Natural killer cell (primary cell): Measurements from ENCODE around the gene RAD51AP2. TPM values are rescaled to one million over a fixed set of nuclear protein-coding genes. Genes with fewer than 3 reads are reported as not detected.

ENCODE experiments used
- ATAC-seq, 3 donors: fragments of 150-1000 bp in 2 of 3; fragments of 200-7000 bp in 1 of 3; cut with Tn5 transposase; 1 replicate in 1 of 3; 2 replicates in 2 of 3; pipeline ENCODE4 v1.10.0; 2021; ENCODE audit warnings: mild to moderate bottlenecking in 2 of 3, moderate library complexity in 2 of 3
- DNase-seq, 2 donors: peaks; one replicate each; pipeline versions ENCODE4 v3.0.0 to v3.0.0-alpha.2; 2013 to 2021; ENCODE audit warnings: mixed read lengths in 1 of 2
- H3K27ac ChIP-seq: one replicate; pipeline ENCODE4 v1.5.1; 2013; ENCODE audit warnings: mild to moderate bottlenecking, low read length
- H3K27me3 ChIP-seq: one replicate; pipeline ENCODE4 v1.6.1; 2013; ENCODE audit warnings: low read length; ENCODE audit not compliant: control insufficient read depth, insufficient read depth
- H3K36me3 ChIP-seq: one replicate; pipeline ENCODE4 v1.6.1; 2013; ENCODE audit warnings: low read length; ENCODE audit not compliant: control insufficient read depth, insufficient read depth
- H3K4me1 ChIP-seq: one replicate; pipeline ENCODE4 v1.6.1; 2013; ENCODE audit warnings: low read length; ENCODE audit not compliant: control insufficient read depth, insufficient read depth
- H3K4me3 ChIP-seq: one replicate; pipeline ENCODE4 v1.5.1; 2013; ENCODE audit warnings: low read length
- H3K9me3 ChIP-seq: one replicate; pipeline ENCODE4 v1.6.1; 2013; ENCODE audit warnings: low read length; ENCODE audit not compliant: control insufficient read depth, insufficient read depth
- H3K27ac Mint-ChIP-seq, 2 donors: one replicate each; pipeline ENCODE4 v1.8.0; 2022; ENCODE audit warnings: mild to moderate bottlenecking in 2 of 2, mixed read lengths in 2 of 2, moderate library complexity in 1 of 2
- H3K27me3 Mint-ChIP-seq, 2 donors: one replicate each; pipeline ENCODE4 v1.8.0; 2022; ENCODE audit warnings: low read depth in 2 of 2, mixed read lengths in 2 of 2
- H3K36me3 Mint-ChIP-seq: one replicate; pipeline ENCODE4 v1.8.0; 2022; ENCODE audit warnings: mixed read lengths
- H3K4me1 Mint-ChIP-seq, 2 donors: one replicate each; pipeline ENCODE4 v1.8.0; 2022; ENCODE audit warnings: mixed read lengths in 2 of 2
- H3K4me3 Mint-ChIP-seq: one replicate; pipeline ENCODE4 v1.8.0; 2022; ENCODE audit warnings: mild to moderate bottlenecking, moderate library complexity, mixed read lengths
- H3K9me3 Mint-ChIP-seq, 2 donors: one replicate each; pipeline ENCODE4 v1.8.0; 2022; ENCODE audit warnings: mixed read lengths in 2 of 2
- CTCF ChIP-seq: fragments of 200-600 bp; IDR thresholded peaks from one replicate; pipeline ENCODE4 v1.8.0; 2022; ENCODE audit warnings: antibody characterized with exemption
- WGBS: methylation state at CpG from one replicate; pipeline ENCODE4 v1.1.7; 2013; ENCODE audit warnings: missing lambda C conversion rate; ENCODE audit not compliant: insufficient coverage; 5-methylcytosine and 5-hydroxymethylcytosine counted together
- intact Hi-C: fragments of 100-400 bp; cut with micrococcal nuclease; formaldehyde crosslinking; loops from one replicate; pipeline ENCODE4 v1.14.2; 2022
- total RNA-seq, 4 donors: library from RNA; stranded (reverse); fragments of 120-200 nt in 1 of 4; gene quantifications; one replicate each; pipeline versions ENCODE4 v1.2.3 to v1.2.4, GENCODE V29; 2013 to 2022

The RAD51AP2 gene
- total RNA-seq, 3 donors from 2014 or later (not counting 1 experiment from before 2014, with no cell fraction given) = not detected

GRCh38 chr2:17541531-17541950, 23.3 kb upstream of the RAD51AP2 start:
- no peaks in the 10 kb centered on the region for H3K9me3 ChIP-seq
- H3K27ac ChIP-seq = no peak overlapping the region
- DNase-seq (no peak), ATAC-seq (no peak)
- Mint-ChIP-seq H3K27ac (no peak overlapping the region), H3K4me3 (no peak overlapping the region), H3K9me3 (peaks cover 0 to 2% of the 10 kb centered on the region in 2 donors), H3K4me1 (no peaks in the 10 kb centered on the region), H3K27me3 (peaks cover 38 to 39% of the 10 kb centered on the region in 2 donors), H3K36me3 (no peaks in the 10 kb centered on the region)
- no peak for TF ChIP-seq CTCF
- no peaks in the 10 kb centered on the region for H3K4me1 ChIP-seq
- intact Hi-C loops = no loop called here
- H3K36me3 ChIP-seq = no peaks in the 10 kb centered on the region
- WGBS = 15% methylated on average over 12 of the region's 12 CpGs
- peaks cover 30% of the 10 kb centered on the region for H3K27me3 ChIP-seq
- H3K4me3 ChIP-seq = no peak overlapping the region

- H3K27me3 ChIP-seq = peaks cover 30% of the 10 kb centered on the region
- intact Hi-C loops = no loop called here
- ATAC-seq = no peak
- no peak overlapping the region for H3K4me3 Mint-ChIP-seq
- H3K9me3 ChIP-seq = no peaks in the 10 kb centered on the region
- DNase-seq = no peak
- no peaks in the 10 kb centered on the region for H3K4me1 Mint-ChIP-seq
- no peak overlapping the region for H3K4me3 ChIP-seq
- H3K4me1 ChIP-seq = no peaks in the 10 kb centered on the region
- no peaks in the 10 kb centered on the region for H3K36me3 Mint-ChIP-seq
- H3K27ac ChIP-seq = no peak overlapping the region
- no peak overlapping the region for H3K27ac Mint-ChIP-seq
- H3K9me3 Mint-ChIP-seq = peaks cover 0 to 2% of the 10 kb centered on the region in 2 donors
- no peak for TF ChIP-seq CTCF
- 12% methylated on average over 18 of the region's 21 CpGs for WGBS
- no peaks in the 10 kb centered on the region for H3K36me3 ChIP-seq
- H3K27me3 Mint-ChIP-seq = peaks cover 38 to 39% of the 10 kb centered on the region in 2 donors
Observed at GRCh38 chr2:17540813-17541530, 22.7 kb upstream of the RAD51AP2 start.

- H3K27ac ChIP-seq = no peak within 1 kb of the TSS
- H3K4me1 Mint-ChIP-seq = no peaks in the 10 kb centered on the region
- peaks cover 30% of the 10 kb centered on the region for H3K27me3 ChIP-seq
- H3K36me3 Mint-ChIP-seq = no peaks in the 10 kb centered on the region
- intact Hi-C loops = no loop called here
- no peak within 1 kb of the TSS for H3K4me3 Mint-ChIP-seq
- H3K27ac Mint-ChIP-seq = no peak within 1 kb of the TSS
- peaks cover 38 to 42% of the 10 kb centered on the region in 2 donors for H3K27me3 Mint-ChIP-seq
- peaks cover 1 to 6% of the 10 kb centered on the region in 2 donors for H3K9me3 Mint-ChIP-seq
- ATAC-seq (no peak), DNase-seq (no peak)
- H3K4me1 ChIP-seq = no peaks in the 10 kb centered on the region
- no peaks in the 10 kb centered on the region for H3K9me3 ChIP-seq
- TF ChIP-seq CTCF = no peak
- WGBS = 4% methylated on average over 43 of the region's 43 CpGs
- no peaks in the 10 kb centered on the region for H3K36me3 ChIP-seq
- H3K4me3 ChIP-seq = no peak within 1 kb of the TSS
Observed at GRCh38 chr2:17540093-17540812, 22.0 kb upstream of the RAD51AP2 start, which contains the start of gene VSNL1. VSNL1 (plus strand) TSS chr2:17540696; CDS start chr2:17592075, 51,379 bp downstream.
